ENCODE data around the gene COQ2. TPM values are rescaled to one million over a fixed set of nuclear protein-coding genes. Genes with fewer than 3 reads are reported as not detected.

COQ2 gene
- total RNA-seq, 1 experiment from 2014 or later: 19.8 TPM

GRCh38 chr4:83285055-83285407, 433 bp upstream of the COQ2 start:
- Mint-ChIP-seq H3K27me3 (ENCODE audit: low read depth) (peaks cover 16% of the 10 kb centered on the region), H3K27ac (peak overlapping the region in 2 of 3 experiments; percentile 87 to 91; a peak in 5 of 7 replicates), H3K36me3 (ENCODE audit: insufficient read depth in 1 of 3, low read depth in 3 of 3) (peaks cover 0 to 4% (median 0%) of the 10 kb centered on the region in 3 experiments; a peak in 2 of 7 replicates), H3K4me1 (peaks cover 15 to 20% of the 10 kb centered on the region in 2 experiments), H3K4me3 (peak overlapping the region; percentile 85 to 87), H3K9me3 (peaks cover 2 to 6% of the 10 kb centered on the region in 2 experiments)
- Histone ChIP-seq H3K56ac (ENCODE audit: insufficient read length, low read depth, low read length) (no peak overlapping the region), H3K14ac (ENCODE audit: insufficient read depth, low read length) (no peak overlapping the region), H4K5ac (ENCODE audit: insufficient read length, low read depth, low read length) (no peak overlapping the region), H4K91ac (ENCODE audit: insufficient read length, low read depth, low read length) (no peak overlapping the region), H3K27me3 (ENCODE audit: insufficient read depth, low read length) (no peaks in the 10 kb centered on the region; the same call in 1 of the 2 replicates), H2BK12ac (ENCODE audit: insufficient read length, low read depth, low read length) (no peak overlapping the region), H3K79me2 (ENCODE audit: insufficient read depth, low read length) (no peaks in the 10 kb centered on the region), H3K79me1 (ENCODE audit: insufficient read depth, low read depth, low read length, poor library complexity, severe bottlenecking) (no peaks in the 10 kb centered on the region), H3K9ac (ENCODE audit: extremely low read depth, insufficient read length, low read length) (peak overlapping the region; percentile 64), H3K18ac (ENCODE audit: insufficient read length, low read depth, low read length) (no peak overlapping the region), H2AK5ac (ENCODE audit: insufficient read length, low read length) (no peak overlapping the region), H3K4me2 (ENCODE audit: insufficient read depth, insufficient read length, low read length) (peak overlapping the region; percentile 86), H2BK120ac (ENCODE audit: low read depth, low read length, poor library complexity, severe bottlenecking) (no peak overlapping the region), H3K23me2 (ENCODE audit: insufficient read length, low read depth, low read length, poor library complexity, severe bottlenecking) (peaks cover 9% of the 10 kb centered on the region), H3K23ac (ENCODE audit: insufficient read length, low read depth, low read length) (no peak overlapping the region), H3K9me3 (ENCODE audit: control insufficient read depth, low read depth, low read length) (no peaks in the 10 kb centered on the region), H3K4me1 (ENCODE audit: insufficient read depth, low read length) (no peaks in the 10 kb centered on the region), H2BK15ac (ENCODE audit: low read depth, low read length) (no peak overlapping the region), H3T11ph (ENCODE audit: low read length) (no peak overlapping the region), H4K8ac (replicated peaks; ENCODE audit: insufficient read length, low read depth, low read length) (no peak overlapping the region), H4K20me1 (ENCODE audit: control insufficient read depth, insufficient read depth, insufficient read length) (no peaks in the 10 kb centered on the region), H2AFZ (ENCODE audit: low read length) (peak overlapping the region; percentile 92), H3K27ac (ENCODE audit: insufficient read length, low read depth, low read length) (no peak overlapping the region), H2BK20ac (ENCODE audit: low read depth, low read length, poor library complexity, severe bottlenecking) (no peak overlapping the region), H3K4ac (ENCODE audit: low read depth, low read length) (no peak overlapping the region), H2BK5ac (ENCODE audit: insufficient read length, low read length) (no peak overlapping the region)
- TF ChIP-seq CTCF (conservative IDR thresholded peaks at IDR 0.05): no peak
- no peak for DNase-seq
- no CpG with 5 or more reads among the region's 9 CpGs for WGBS (ENCODE audit: extremely low coverage, insufficient read length, low lambda C conversion rate)

Data from H9 (cell line).